GM21576 (cell line): Measurements from ENCODE around the gene INMT.

Source experiments
- ATAC-seq: cut with Tn5 transposase; IDR thresholded peaks from one replicate; pipeline ENCODE4 v1.9.1; 2021; ENCODE audit warnings: mild to moderate bottlenecking, moderate library complexity; ENCODE audit not compliant: unreplicated experiment

Gene INMT

DNA sequence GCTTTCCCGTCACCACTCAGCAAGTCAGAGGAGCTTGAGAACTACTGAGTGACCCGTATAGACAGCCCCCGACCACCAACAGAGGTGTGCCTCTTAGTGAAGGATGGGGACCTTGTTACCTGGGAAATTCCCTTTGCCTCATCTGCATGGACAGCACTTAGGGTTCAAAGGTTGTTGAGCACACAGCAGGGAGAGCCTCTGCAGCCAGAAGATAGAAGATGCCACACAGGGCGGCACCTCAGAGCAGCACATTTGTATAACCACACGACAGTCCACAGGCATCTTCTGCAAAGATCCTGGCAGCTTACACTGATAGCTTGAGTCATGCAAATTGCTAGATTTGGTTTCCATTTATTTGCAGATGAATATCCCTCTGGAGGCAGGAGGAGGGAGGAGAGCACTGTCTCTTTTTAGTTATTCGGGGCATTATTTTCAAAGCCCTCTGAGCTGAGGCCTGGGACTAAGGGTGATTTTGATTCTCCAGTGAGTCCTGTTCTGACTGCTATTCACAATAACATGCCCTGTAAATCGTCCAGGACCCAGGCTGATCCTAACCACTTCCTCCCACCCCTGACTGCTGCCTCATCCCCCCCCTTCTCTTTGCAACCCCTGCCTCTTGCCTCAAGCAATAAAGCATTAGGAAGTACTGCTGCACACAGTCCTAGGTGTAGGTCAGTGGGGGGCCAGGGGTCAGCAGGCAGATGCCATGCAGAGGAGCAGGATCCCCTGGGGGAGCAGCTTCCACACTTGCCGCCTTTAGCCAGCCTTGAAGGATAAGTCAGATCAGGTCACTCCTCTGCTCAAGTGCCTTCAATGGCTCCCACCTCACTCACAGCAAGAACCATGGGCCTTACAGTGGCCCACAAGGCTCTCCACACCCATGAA lies 24.6 kb upstream of the INMT start:
- peak; percentile 54 for ATAC-seq

DNA sequence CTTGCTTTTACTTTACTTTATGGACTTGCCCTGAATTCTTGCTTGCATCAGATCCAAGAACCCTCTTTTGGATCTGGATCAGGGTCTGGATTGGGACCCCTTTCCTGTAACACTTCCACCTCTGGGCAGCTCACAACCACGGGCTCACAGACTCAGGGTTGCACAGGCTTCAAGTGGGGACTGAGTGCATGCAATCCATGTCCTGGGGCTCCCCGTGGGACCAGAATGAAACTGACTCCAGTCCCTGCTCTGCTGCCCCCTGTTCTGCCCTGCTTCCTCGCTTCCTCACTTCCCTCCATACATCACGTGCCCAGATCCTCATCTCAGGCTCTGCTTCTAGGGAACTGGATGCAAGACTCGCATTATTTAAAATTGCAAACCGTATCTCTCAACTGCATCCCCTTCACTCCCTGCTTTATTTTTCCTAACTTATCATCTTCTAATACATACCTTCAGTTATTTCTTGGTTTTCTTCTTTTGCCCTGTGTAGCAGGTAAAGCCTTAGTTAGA lies 23.3 kb upstream of the INMT start:
- ATAC-seq: no peak

DNA sequence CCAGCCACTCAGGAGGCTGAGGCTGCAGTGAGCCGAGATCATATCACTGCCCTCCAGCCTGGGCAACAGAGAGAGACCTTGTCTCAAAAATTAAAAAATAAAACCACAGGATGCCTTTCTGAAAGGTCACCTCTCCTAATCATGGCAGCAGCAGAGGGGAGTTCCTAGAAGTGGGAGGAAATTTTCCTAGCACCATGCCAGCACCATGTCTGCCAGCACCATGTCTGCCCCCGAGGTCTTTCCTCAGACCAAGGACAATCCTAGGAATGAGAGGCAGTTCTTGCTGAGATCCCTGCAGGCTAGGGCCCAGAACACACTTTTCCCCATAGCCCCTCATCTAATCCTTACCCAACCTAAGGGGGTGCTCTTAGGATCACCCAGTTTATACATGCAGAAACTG lies 22.3 kb upstream of the INMT start:
- ATAC-seq: no peak

DNA sequence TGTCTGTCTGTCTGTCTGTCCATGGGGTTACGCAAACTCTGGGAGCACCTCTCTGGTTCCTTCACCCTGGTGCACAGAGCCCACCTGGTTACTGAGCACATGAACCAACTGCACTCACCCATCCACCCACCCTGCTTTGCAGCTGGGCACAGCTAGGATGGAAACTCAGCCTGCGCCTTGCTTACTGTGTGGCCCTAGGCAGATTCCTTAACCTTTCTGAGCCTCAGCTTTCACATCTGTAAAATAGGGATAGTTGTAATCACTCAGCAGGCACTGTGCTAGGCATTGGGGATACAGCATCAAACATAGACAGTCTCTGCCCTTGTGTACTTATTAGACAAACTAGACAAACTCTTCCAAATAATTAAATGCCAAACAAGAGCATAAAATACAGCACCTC lies 21.8 kb upstream of the INMT start:
- ATAC-seq: no peak

DNA sequence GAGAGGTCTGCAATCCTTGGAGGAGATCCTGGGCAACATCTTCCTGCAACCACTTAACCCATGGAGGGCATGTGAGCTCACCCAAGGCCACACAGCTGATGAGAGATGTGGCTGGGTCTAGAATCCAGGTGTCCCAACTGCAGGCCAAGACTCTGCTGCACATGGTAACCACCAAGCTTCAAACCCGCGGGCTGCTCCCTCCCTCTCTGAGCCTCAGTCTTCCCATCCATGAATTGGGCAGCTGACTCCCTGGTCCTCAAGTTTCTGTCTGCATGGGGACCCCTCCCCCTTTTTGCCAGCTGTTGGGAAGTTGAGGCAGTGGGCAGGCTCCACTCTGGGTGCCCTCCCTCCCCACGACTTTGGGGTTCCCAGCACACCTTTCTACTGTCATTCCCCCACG lies 20.9 kb upstream of the INMT start:
- ATAC-seq: no peak

DNA sequence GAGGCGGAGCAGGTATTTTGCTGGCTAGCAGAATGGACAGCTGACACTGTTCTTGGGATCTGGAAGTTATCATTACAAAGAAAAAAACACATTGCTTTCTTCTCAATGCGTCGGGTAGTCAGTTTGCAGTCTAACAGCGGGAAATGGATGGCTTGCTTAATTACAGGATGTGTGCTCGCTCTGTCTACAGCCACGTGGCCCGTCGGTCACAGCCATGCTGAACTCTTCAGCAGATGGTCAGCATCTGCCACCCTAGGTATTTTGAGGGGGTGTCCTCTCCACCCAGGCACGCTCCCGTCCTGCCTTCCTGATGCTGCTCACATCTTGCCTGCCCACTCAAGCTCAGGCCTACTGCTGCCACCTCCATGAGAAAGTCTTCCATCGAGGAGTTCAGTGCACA lies 20.4 kb upstream of the INMT start:
- no peak for ATAC-seq

DNA sequence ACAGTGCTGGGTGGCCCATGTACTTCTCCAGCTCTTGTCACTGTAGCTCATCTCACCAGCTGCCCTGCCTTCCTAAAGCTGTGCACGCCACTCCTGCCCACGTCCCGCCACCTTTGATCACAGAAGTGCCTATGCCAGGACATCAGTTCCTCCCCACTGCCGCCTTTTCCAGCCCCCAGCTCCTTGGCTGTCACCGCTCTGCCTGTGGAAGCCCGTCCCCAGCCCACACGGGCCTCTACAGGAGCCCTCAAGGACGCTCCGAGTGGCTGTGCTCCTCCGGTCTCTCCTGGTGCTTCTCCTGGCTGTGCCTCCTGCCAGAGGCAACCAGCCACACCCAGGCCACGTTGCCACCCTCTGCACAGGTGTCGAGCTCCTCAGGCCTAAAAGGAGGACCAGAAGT lies 19.3 kb upstream of the INMT start:
- no peak for ATAC-seq

DNA sequence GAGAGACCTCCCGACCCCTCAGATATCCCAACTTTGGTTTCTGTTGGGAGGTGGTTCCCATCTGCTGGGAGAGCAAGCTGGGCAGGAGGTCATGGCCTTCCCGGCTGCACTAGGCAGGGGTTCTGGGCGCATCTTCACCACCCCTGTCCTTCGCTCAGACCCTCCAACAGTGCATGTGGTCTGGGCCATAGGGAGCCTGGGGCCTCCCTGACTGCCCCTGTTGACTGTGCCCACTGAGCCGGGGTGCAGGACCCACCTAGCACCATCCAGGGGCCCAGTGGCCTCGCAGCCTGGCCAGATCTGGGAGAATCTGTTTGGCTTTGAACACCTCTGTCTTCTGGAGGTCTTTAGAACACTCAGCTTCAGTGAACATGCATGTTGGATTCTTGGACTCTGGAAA lies 18.7 kb upstream of the INMT start:
- no peak for ATAC-seq

DNA sequence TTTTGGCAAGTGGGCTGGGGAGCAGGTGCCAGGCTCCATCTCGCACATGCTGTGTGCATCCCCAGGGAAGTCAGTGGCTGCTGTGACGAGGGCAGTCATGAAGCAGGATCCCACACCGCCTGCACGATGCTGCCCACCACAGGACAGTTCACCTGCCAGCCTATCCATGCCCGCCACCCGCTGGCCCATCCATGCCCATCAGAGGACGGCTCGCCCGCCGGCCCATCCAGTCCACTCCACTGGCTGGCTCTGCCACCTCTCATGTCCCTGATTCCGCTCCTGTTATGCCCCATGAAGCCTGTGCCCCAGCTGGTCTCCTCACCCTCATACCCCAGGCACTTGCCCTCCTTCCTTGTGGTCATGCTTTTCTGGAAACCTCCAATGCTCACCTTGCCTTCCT lies 18.2 kb upstream of the INMT start:
- no peak for ATAC-seq

DNA sequence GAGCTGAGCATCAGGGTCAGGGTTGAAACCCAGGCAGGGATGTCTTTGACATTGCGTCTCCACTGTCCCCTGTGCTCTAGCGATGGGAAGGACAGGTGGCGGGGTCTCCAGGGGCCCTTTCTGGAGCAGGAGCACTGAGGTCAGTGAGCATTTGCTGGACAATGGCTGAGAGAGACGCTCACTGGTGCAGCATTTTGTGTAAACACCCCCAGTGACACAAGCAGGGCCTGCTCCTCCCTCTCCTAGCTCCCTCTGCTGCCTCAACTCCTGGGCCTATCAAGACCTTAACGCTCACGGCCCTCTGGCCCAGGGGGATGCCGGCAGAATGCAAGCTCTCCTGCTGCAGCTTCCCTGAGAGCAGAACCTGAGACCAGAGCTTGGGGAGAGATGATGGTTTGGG lies 17.4 kb upstream of the INMT start:
- no peak for ATAC-seq

DNA sequence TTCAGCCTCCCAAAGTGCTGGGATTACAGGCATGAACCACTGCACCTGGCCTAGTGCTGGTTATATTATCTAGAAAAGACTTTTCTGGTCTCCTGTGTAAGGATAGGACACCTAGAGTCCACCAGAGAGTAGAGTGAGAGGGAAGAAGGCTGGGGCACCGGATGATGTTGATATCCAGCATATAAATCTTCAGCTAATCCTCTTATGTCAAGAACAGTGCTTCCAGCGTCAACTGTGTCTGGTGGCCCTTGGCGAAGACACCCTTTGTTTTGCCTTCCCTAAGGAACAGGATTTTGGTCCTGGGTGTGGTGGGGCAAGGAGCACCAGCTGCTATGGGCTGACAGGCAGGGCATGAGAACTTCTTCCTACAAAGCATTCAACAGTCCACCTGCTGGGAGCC lies 16.3 kb upstream of the INMT start:
- no peak for ATAC-seq

DNA sequence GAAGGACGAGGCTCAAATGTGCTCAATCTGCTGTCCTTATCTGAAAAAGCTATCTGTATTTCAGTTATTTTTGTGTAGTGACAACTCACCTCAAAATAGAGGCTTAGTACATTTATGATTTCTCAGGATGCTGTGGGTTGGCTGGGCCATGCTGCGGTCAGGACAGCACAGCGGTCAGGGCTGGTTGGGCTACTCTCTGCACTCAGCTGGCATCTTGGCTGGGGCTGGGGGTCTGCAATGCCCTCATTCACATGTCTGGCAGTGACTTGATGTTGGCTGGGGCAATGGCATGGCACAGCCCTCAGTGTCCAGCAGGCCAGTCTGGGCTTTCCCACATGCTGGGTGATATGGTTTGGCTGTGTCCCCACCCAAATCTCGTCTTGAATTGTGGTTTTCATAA lies 15.6 kb upstream of the INMT start:
- ATAC-seq: no peak

DNA sequence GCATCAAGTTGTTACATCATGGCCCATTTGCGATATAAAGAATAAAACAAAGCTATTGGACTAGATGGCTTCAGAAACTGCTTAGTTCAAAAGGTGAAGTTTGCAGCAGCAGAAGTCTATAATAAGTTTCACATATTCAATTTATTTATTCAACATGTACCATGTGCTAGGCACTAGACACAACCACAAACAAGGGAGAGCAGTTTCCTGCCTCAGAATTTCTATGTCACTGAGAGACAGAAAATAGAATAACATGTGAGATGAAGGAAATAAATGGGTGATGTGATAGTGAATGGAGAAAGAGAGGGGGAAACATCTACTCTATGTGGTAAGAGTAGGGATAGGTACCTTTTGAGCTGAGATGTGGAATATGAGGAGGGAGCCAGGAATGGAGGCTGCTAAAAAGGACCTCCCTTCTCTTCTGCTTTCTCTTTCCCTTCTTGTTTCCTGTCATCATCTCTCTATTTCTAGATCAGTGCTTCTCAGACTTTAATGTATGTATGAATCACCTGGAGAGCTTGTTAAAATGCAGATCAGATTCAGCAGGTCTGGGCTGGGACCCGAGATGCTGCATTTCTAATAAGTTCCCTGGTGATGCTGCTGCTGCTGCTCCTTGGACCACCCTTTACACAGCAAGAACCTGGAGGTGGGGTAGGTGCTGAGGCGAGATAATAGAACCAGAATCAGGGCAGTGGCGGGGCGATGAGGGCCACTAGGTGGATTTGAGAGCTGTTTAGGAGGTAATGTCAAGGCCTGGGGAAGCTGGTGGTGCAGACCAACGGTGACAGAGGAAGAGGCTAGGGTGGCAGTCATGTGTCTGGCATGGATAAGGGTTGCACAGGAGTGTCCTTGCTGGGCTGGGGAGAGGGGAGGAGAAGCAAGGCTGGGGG lies 13.7 kb upstream of the INMT start:
- ATAC-seq: no peak

DNA sequence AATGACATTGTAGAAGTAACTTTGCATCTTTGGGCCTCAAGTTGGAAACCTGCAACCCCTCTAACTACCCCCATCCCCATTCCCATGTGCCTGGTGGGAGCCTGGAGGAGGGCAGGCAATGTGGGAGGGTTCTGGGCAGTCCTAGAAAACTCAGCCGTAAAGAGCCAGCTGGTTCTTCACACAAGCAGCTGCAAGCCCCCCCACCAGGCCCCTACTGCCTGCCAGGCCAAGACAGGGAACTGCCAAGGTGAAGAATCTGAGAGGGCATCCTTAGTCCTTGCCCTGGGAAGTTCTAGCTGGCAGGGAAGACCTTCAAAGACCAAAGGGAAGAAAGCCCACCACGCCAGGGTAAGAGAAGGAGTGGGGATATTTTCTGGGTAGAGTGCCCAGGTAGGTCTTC lies 12.2 kb upstream of the INMT start:
- no peak for ATAC-seq

DNA sequence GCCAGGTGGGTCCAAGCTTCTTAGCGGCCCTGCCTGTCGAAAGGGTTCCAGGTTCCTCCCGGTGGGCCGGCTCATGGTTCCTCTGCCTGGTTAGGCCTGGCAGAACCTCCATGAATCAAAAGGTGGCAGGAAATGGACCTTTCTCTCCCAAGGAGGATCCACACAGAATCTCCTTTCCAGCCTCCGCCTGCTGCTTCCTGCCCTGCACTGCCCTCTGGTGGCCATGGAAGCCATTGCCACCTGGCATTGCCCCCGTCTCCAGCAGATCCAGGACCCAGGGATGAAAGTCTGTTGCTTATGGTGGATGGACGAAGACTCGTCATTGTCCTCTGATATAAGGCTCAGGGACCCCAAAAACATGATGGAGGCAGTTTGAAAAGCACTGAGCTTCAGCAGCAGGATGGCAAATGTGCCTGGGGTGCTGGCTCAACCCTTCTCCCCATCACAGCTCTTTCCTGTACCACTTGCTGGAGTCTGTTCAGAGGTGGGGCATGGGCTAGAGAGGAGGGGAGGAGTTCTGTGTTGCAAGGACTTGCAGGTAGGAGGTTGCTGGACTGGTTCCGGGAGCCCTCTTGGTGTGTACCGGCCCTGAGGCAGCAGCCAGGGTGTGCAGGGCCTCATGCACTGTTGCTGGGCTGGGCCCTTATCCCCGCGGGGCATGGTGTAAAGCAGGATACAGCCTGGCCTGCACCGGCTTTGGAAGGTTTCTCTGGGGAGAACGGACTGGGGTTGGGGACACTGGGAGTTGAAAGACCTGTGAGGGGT lies 11.3 kb upstream of the INMT start:
- ATAC-seq: peak; percentile 66

DNA sequence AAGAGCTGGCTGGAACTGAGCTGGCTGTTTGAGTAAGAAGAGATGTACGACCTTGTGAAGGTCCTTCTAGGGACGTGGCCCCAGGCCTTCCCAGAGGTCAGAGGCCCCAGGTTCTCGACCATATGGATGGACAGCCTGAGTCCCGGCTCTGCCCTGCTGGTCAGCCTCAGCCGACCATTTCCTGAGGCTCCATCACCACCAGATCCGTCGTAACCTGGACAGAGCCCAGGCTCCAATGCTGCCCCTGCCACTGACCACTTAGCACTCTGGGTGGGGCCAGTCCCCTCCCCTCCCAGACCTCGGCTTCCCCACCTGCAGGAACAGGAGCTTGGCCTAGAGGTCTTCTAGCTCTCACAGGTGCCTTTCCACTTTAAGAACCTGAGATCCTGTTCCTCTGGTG lies 10.6 kb upstream of the INMT start:
- ATAC-seq: no peak

DNA sequence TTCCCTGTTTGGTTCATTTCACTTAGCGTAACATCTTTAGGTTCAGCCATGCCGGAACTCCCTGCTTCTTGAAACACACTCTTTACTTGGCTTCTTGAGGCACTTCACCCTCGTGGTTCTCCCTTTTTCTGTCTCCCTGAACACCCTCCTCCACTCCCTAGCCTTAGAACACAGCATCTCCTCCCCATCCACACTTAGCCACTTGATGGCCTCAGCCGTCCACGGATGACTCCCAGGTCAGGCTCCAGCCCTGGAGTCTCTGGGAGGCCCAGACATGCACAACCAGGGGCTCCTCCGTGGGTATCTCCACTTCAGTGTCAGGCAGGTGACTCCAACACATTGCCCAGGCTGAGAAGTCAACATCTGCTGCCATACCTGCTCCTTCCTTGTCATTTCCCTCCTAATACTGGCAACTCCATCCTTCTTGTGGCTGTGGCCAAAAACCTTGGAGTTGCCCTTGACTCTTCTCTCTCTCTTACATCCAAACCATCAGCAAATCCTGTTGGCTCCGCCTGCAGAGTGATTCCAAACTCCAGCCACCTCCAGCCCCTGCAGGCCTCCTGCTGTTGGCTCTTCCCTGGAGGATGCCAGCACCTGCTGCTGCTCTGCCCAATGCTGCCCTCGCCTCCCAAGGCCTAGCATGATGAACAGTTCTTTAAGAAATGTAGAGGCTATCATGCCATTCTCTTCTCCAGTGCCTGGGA lies 8.4 kb upstream of the INMT start:
- ATAC-seq: no peak

DNA sequence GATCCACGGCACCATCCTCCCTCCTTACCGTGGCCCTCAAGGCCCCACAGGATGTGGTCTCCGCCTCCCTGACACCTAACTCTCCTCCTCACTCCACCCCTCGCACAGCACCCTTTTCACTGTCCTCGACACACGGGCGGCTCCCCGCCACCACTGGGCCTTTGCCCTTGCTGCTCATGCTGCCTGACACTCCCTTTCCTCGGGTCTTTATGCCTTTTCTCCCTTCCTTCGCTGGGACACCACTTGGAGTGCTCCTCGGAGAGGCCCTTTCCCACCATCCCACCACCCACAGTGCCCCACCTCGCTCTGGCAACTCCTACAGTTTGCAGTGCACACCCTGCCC lies 7.9 kb upstream of the INMT start:
- no peak for ATAC-seq

DNA sequence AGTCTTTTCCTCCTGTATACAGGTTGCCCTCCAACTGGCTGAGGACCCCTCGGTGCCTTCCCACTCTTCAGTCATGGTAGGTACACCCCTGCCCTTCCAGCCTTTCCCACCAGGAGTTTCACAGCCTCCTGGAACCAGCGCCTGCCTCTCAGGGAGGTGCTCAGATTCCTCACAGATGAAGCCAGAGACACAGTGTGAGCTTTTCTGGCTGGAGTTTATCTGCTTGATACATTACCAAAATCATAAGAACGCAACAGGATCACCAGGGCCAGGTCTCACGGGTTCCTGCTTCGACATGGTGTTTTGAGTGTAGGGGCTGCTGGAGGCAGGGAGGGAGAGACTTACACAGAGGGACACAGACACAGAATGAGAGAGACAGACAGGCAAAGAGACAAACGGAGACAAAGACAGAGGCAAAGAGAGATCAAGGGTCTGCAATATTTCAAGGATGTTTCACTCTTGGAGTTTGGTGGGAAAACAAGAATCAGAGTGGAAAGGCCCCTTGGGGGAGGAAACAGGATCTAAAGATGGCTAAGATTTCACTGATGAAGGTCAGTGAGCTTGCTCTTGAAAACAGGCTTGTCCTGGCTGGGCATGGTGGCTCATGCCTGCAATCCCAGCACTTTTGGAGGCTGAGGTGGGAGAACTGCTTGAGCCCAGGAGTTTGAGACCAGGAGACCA lies 6.5 kb upstream of the INMT start:
- no peak for ATAC-seq

DNA sequence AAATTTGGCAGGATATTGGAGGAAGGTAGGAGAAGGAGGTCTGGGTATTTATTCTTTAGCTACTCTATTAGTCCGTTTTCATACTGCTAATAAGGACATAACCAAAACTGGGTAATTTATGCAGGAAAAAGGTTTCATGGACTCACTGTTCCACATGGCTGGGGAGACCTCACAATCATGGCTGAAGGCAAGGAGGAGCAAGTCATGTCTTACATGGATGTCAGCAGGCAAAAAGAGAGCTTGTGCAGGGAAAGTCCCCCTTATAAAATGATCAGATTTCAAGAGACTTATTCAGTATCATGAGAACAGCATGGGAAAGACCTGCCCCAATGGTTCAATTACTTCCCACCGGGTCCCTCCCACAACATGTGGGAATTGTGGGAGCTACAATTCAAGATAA lies 1.9 kb upstream of the INMT start:
- no peak for ATAC-seq
